Astrocyte of the hippocampus (primary cell): ENCODE measurements around the gene CTNNA3.

Source experiments
- DNase-seq: peaks from one replicate; pipeline ENCODE4 v3.0.0; 2011; ENCODE audit warnings: low read depth, low spot score

The CTNNA3 gene

GRCh38 chr10:66767707-66768106, 928.3 kb downstream of the CTNNA3 start:
- DNase-seq, result no peak

DNA sequence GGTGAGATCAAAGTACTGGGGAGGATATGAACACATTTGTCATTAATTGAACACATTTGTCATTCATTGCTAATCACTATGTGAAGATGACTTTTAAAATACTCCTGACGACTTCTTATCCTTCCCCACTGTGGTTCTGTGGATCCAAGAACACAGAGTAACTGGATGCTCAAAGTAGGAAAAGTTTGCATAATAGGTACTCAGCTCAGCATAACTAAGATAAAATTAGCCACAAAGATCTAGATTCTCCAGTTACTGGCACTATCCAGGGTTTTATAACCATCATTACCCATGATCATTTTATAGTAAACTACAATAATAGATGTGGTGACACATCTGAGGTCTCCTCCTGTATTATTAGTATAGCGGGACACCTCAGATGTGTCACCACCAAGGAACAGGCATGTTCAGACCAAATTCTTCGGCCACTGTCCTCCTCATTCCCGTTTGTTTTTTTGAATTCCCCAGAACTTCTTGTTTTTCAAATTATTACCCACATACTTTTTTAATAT, 933.7 kb downstream of the CTNNA3 start:
- DNase-seq, result no peak

DNA sequence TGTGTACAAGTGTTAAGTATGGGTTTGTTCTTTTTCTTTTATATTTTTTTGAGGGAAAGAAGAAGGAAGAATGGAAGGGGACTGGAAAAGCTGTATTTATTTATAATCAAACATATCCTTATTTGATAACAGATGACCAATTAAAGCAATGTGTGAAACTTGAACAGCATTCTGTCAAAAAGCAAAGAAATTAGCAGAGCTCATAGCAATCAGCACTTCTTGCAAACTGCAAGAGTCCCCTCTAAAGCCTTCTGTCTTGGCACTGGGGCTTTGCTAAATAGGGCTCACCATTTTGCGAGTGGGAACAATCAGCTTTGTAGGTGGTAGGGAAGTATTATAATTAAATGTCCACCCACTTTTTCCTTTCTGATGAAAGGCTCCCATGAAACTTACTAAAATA, 935.1 kb downstream of the CTNNA3 start:
- no peak for DNase-seq

GRCh38 chr10:66755474-66755873, 940.5 kb downstream of the CTNNA3 start:
- DNase-seq, result no peak

GRCh38 chr10:66752714-66753113, 943.3 kb downstream of the CTNNA3 start:
- DNase-seq, result peak; percentile 59

DNA sequence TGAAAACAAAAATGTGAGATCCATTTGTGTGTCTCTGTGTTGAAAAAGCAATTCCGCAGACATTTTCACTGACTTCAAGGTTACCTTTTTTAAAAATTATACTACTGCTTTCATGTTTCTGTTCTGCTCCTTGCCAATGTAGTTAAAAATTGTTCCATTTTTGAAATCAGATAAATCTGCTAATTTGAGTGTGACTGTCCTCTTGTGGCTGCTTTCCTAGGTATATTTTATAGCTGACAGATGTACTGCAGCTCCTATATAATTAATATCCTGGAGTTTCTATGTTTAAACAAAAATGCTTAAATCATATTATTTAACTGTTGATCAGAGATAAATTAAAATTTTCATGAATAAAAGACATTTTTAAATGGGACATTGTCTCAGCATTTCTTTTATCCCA, 947.8 kb downstream of the CTNNA3 start:
- DNase-seq, result no peak

DNA sequence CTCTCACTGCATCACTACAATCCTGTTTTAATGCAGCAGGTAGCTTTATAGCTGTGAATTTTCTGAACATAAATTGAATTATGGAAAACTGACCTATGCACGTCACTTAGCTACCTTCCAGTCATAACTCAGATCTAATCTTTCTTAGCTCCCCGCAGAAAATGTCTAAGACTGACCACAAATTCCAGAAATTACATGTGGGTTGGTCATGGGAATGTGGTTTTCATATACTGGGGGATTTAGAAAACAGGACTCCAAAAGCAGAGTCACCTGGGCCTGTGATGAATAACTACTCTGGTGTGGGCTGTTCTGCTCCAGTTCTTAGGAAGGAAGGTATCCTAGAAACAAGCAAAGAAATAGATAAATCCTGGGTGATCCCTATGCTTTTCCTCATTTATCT, 948.5 kb downstream of the CTNNA3 start:
- DNase-seq, result peak; percentile 93

GRCh38 chr10:66746711-66747110, 949.3 kb downstream of the CTNNA3 start:
- peak; percentile 15 for DNase-seq

DNA sequence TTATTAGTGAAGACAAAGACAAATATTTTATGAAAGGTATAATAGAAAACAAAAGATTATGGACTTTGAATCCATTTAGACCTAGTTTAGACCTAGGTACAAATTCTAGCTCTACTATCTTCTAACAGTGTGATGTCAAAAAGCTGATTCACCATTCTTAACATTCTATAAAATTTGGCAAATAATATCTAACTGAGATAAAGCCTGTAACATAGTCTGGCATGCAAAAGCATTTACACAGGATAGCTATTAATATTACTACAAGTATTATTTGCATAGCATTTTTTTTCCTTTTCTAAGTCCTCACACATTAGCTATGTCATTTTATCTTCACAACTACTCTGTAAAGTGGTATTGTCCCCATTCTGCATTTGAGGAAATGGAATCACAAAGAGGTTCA, 949.7 kb downstream of the CTNNA3 start:
- DNase-seq, result peak; percentile 2

DNA sequence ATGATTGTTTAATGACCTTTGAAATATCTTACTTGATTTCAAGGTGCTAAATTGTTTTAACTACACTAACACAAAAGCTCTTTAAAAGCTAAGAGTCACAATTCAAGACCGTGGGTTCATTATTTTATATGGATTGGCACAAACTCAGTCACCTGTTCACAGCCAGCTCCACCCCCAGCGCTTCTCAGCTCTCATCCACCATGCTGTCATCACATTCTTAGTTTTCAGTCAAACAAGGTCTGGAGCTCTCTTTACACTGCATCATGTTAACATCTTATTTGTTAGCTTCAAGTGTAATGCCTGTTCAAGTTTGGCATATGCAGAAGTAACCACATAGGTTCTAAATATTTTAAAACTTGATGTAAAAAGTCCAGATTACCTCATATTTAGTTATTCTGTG, 951.1 kb downstream of the CTNNA3 start:
- DNase-seq, result no peak

GRCh38 chr10:66737241-66737640, 958.8 kb downstream of the CTNNA3 start:
- no peak for DNase-seq

GRCh38 chr10:66723608-66724400, 972.2 kb downstream of the CTNNA3 start:
- DNase-seq, result peak; percentile 46

GRCh38 chr10:66719483-66719882, 976.5 kb downstream of the CTNNA3 start:
- DNase-seq, result no peak

GRCh38 chr10:66717231-66717981, 978.6 kb downstream of the CTNNA3 start:
- DNase-seq, result no peak

- no peak for DNase-seq
These were observed 981.3 kb downstream of the CTNNA3 start for GRCh38 chr10:66714741-66715140.

- DNase-seq, result no peak
These were observed 982.6 kb downstream of the CTNNA3 start for GRCh38 chr10:66713387-66713786.

DNA sequence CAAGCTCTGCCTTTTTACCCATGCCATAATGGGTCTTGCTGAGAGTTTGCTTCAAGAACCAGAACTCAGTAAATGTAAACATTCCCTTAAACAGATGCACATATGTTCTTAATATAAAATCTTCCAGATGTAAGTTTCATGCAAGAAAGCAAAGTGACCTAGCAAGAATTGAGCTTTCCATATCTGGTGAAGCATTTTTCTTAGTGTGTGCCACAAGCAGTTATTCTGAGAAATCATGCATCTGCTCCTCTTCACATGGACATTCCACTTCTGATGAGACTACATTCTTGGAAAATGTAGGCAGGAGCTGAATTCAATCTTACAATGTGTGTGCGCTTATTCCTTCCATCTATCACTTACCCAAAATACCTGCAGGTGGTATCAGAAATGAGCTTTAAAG, 997.9 kb downstream of the CTNNA3 start:
- no peak for DNase-seq

DNA sequence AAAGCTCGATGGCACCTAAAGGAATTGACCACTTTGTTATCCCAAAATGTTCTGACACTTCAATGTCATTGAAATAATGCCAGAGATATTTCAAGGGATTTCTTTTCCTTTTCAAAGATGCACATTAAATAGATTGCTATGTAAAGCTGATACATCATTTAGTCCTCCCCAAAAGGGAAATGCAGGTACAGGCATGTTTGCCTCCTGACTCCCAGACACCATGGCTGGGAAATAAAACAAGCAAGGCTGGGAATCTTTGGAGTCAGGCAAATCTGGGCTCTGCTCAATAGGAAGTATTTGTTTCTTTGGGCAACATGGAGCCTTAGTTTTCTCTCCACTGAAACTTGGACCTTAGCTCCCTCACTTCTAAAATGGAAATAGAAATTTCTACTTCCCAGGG, 1000.9 kb downstream of the CTNNA3 start:
- no peak for DNase-seq

DNA sequence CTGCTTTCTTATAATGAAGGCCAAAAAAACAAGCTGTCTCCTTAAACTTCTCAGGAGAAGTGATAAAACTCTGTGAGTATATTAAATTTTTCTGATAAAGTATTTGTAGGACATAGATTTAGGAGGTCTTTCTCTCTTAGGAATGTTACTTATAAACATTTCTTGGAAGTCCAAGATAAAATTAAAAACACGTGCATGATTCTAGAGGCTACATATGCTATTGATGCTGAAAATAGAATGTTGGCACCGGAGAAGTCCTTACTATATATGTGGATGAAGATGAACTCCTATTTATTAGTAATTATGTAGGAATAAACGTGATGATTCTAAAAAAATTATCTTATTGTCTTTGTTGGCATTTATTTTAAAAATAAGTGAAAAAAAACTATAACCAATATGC, 1011.4 kb downstream of the CTNNA3 start:
- DNase-seq, result no peak

DNA sequence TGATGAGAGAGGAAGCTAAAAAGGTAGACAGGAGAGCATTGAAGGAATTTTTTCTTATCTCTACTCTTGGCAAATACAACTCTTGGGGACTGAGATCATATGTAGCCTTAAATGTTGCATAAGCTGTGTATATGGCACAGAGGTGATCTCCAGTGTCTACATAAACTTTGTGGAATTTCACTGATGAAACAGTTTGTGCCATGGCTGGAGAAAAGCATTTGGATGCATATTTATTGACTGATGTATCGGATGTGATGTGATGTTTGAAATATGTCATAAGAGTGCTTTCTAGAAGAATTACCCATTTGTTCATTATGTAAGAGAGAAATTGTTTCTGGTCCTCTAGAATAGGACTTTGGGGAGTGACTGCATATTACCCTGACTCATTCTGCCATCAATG, 1015.1 kb downstream of the CTNNA3 start:
- no peak for DNase-seq

DNA sequence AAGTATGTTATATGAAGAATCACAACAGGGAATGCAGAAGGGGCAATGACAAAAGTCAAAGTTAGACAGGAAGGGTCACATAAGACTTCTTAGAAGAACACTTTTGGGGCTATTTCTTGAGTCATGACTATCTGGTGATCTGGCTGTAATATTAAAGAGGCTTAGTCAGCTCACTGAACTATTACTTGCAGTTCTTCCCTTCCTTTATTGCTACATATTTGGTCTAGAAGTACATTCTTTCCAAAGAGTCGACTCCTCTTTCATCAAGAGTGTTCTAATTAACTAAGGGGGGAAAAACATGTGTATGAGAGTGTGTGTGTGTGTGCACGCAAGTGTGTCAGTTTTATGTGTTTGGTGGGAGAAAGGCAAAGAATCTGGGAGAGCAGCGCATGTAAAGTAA, 1017.5 kb downstream of the CTNNA3 start:
- no peak for DNase-seq

DNA sequence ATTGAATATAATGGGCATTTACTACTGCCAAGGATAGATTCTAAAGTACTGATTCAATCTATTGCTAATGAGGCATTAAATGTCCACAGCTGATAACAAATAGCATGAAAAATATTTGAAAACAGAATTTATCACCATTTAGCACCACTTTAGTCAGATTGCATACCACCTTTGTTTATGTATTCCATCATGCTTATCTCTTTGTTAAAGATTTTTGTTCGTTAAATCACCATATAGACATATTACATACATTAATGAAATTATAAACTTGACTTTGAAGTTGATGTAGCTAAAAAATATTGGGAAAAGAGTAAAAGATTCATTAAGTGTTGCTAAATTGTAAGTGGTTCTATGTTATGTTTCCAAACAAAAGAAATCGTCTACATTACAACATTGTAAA, 1022.9 kb downstream of the CTNNA3 start:
- DNase-seq, result no peak

DNA sequence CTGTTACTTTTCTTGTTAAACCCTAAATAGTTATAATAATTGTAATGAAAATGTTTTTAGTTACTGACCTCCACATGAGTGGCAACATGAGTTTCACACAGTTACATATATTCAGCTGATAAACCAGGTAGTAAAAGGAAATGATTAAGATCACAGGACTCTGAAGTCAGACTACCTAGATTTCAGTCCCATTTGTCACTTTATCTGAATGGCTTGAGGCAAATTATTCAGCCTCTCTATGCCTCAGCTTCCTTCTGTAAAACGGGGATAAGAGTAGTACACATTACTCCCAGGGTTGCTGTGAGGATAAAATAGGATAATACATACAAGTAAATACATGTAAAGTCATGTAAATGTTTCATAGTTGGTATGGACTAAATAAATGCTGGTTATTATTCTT, 1024.4 kb downstream of the CTNNA3 start:
- no peak for DNase-seq
